SK-N-SH (cell line): ENCODE measurements around the gene GPR152. TPM values are rescaled to one million over a fixed set of nuclear protein-coding genes. Genes with fewer than 3 reads are reported as not detected.

Source experiments
- CTCF ChIA-PET: fragments of 300-600, 350-600 bp; formaldehyde crosslinking; extraction: SDS; loops from one replicate; lab custom pipeline; 2021; lab: Yijun Ruan, JAX
- POLR2A ChIA-PET: fragments of 350-600 bp; sonication (Branson Sonifier 250); formaldehyde crosslinking; extraction: SDS; loops from one replicate; lab custom pipeline; 2020; ENCODE audit warnings: antibody characterized with exemption, inconsistent platforms; lab: Yijun Ruan, JAX
- DNase-seq: peaks from one replicate; pipeline ENCODE4 v3.0.0; 2012
- H2AFZ ChIP-seq: fragments of 200-600 bp; sonication (generic); 2 replicates; pipeline ENCODE4 v1.8.1; 2016; ENCODE audit warnings: antibody characterized with exemption, mild to moderate bottlenecking, low read depth
- H3F3A ChIP-seq: fragments of 200-600 bp; sonication (generic); replicated peaks from 2 replicates; pipeline ENCODE3; 2016; ENCODE audit warnings: antibody characterized with exemption, mild to moderate bottlenecking; ENCODE audit not compliant: insufficient read depth
- H3K27ac ChIP-seq, 2 experiments: fragments of 200-500 bp in 1 of 2; fragments of 200-600 bp in 1 of 2; sonication (Bioruptor generic) in 1 of 2; sonication (generic), shearing (Covaris generic) in 1 of 2; 2 replicates each; pipeline versions ENCODE4 v1.5.1 to v1.6.1; 2014 to 2016; ENCODE audit warnings: low read depth in 2 of 2, inconsistent platforms in 1 of 2, low read length in 1 of 2, mild to moderate bottlenecking in 1 of 2, mixed read lengths in 1 of 2
- H3K27me3 ChIP-seq: fragments of 200-600 bp; sonication (generic), shearing (Covaris generic); 2 replicates; pipeline ENCODE4 v1.6.1; 2016; ENCODE audit warnings: mixed run types; ENCODE audit not compliant: insufficient read depth
- H3K36me3 ChIP-seq, 2 experiments: fragments of 200-500 bp in 1 of 2; fragments of 200-600 bp in 1 of 2; sonication (Bioruptor generic) in 1 of 2; sonication (generic) in 1 of 2; replicated peaks in 1 of 2; 2 replicates each; pipeline versions ENCODE3 to v1.5.1; 2014 to 2016; ENCODE audit warnings: low read length in 1 of 2, mild to moderate bottlenecking in 1 of 2; ENCODE audit not compliant: insufficient read depth in 2 of 2, control insufficient read depth in 1 of 2
- H3K4me1 ChIP-seq, 2 experiments: fragments of 200-500 bp in 1 of 2; fragments of 200-600 bp in 1 of 2; sonication (Bioruptor generic) in 1 of 2; sonication (generic), shearing (Covaris generic) in 1 of 2; 2 replicates each; pipeline versions ENCODE4 v1.5.1 to v1.6.1; 2014 to 2016; ENCODE audit warnings: low read depth in 1 of 2, low read length in 1 of 2, mixed run types in 1 of 2; ENCODE audit not compliant: insufficient read depth in 2 of 2, control insufficient read depth in 1 of 2
- H3K4me2 ChIP-seq: fragments of 200-600 bp; sonication (generic), shearing (Covaris generic); 2 replicates; pipeline ENCODE4 v1.6.1; 2017; ENCODE audit warnings: mixed run types
- H3K4me3 ChIP-seq, 2 experiments: fragments of 200-500 bp in 1 of 2; fragments of 200-600 bp in 1 of 2; sonication (Bioruptor generic) in 1 of 2; sonication (generic), shearing (Covaris generic) in 1 of 2; 2 replicates each; pipeline versions ENCODE4 v1.5.1 to v1.8.1; 2014 to 2016; ENCODE audit warnings: low read depth in 2 of 2, inconsistent platforms in 1 of 2, low read length in 1 of 2, mild to moderate bottlenecking in 1 of 2, mixed read lengths in 1 of 2, moderate library complexity in 1 of 2
- H3K79me2 ChIP-seq: fragments of 200-600 bp; sonication (generic); 2 replicates; pipeline ENCODE4 v1.8.1; 2017; ENCODE audit warnings: mild to moderate bottlenecking; ENCODE audit not compliant: insufficient read depth
- H3K9ac ChIP-seq: fragments of 200-600 bp; sonication (generic); 2 replicates; pipeline ENCODE4 v1.6.1; 2017; ENCODE audit warnings: mixed run types
- H3K9me2 ChIP-seq: fragments of 200-600 bp; sonication (generic); 2 replicates; pipeline ENCODE4 v1.6.1; 2017; ENCODE audit warnings: mixed run types
- H3K9me3 ChIP-seq: fragments of 200-600 bp; sonication (generic); 2 replicates; pipeline ENCODE4 v1.6.1; 2017; ENCODE audit warnings: mixed run types, mild to moderate bottlenecking, moderate library complexity
- H4K20me1 ChIP-seq: fragments of 200-600 bp; sonication (generic); 2 replicates; pipeline ENCODE4 v1.6.1; 2017; ENCODE audit warnings: mild to moderate bottlenecking, mixed run types; ENCODE audit not compliant: insufficient read depth
- CHD2 ChIP-seq: fragments of 150-350 bp; IDR thresholded peaks from 2 replicates; pipeline ENCODE4 v1.6.1; 2018; ENCODE audit warnings: low read length; ENCODE audit not compliant: partially characterized antibody
- ELF1 ChIP-seq: IDR thresholded peaks from 2 replicates; pipeline ENCODE4 v1.4.0; 2012
- FOSL2 ChIP-seq: IDR thresholded peaks from 2 replicates; pipeline ENCODE4 v1.4.0; 2012; ENCODE audit warnings: low read depth, mild to moderate bottlenecking, moderate library complexity, borderline replicate concordance
- FOXJ3 ChIP-seq: sonication (generic); formaldehyde crosslinking; IDR thresholded peaks from 2 replicates; pipeline ENCODE4 v1.5.1; 2020; ENCODE audit warnings: mild to moderate bottlenecking, missing genetic modification reagents
- GABPA ChIP-seq: IDR thresholded peaks from 2 replicates; pipeline ENCODE4 v1.4.0; 2012; ENCODE audit warnings: low read depth, mild to moderate bottlenecking
- NRF1 ChIP-seq: IDR thresholded peaks from 2 replicates; pipeline ENCODE4 v1.6.1; 2012; ENCODE audit warnings: low read depth, mild to moderate bottlenecking, low read length
- PBX3 ChIP-seq: IDR thresholded peaks from 2 replicates; pipeline ENCODE4; 2012
- POLR2AphosphoS5 ChIP-seq: IDR thresholded peaks from 2 replicates; pipeline ENCODE4 v1.6.1; 2012; ENCODE audit warnings: low read depth, low read length
- REST ChIP-seq: IDR thresholded peaks from 2 replicates; pipeline ENCODE4 v1.6.1; 2012; ENCODE audit warnings: mild to moderate bottlenecking, low read depth, low read length, moderate library complexity
- RFX5 ChIP-seq: IDR thresholded peaks from 2 replicates; pipeline ENCODE4 v1.6.1; 2012; ENCODE audit warnings: mild to moderate bottlenecking, improper control_type of control experiment, low read length
- SIN3A ChIP-seq: IDR thresholded peaks from 2 replicates; pipeline ENCODE4 v1.6.1; 2012; ENCODE audit warnings: low read depth, mild to moderate bottlenecking, low read length, moderate library complexity, borderline replicate concordance
- TAF1 ChIP-seq: IDR thresholded peaks from 2 replicates; pipeline ENCODE4 v1.6.1; 2012; ENCODE audit warnings: low read depth, mild to moderate bottlenecking, low read length, moderate library complexity, borderline replicate concordance
- TCF12 ChIP-seq: IDR thresholded peaks from 2 replicates; pipeline ENCODE4 v1.4.0; 2012
- TEAD4 ChIP-seq: IDR thresholded peaks from 2 replicates; pipeline ENCODE4 v1.4.0; 2012; ENCODE audit warnings: mild to moderate bottlenecking, borderline replicate concordance; ENCODE audit not compliant: insufficient read depth
- YY1 ChIP-seq: IDR thresholded peaks from 2 replicates; pipeline ENCODE4 v1.4.0; 2012; ENCODE audit warnings: low read depth, mild to moderate bottlenecking
- ZBTB33 ChIP-seq: IDR thresholded peaks from 2 replicates; pipeline ENCODE4 v1.4.0; 2012; ENCODE audit warnings: low read depth, borderline replicate concordance
- WGBS: methylation state at CpG from one replicate; pipeline ENCODE4 v1.1.6; 2017; ENCODE audit warnings: low lambda C conversion rate; 5-methylcytosine and 5-hydroxymethylcytosine counted together
- polyA plus RNA-seq, 3 experiments: library from polyadenylated mRNA; depleted of rRNA; stranded (reverse); fragments of >200 nt; gene quantifications; 2 replicates each; pipeline ENCODE4 v1.2.3, GENCODE V29; 2012
- TF ChIP-seq, protein P1 (sequence below): fragments of 200-600 bp; sonication (generic); IDR thresholded peaks from 2 replicates; pipeline ENCODE4 v1.6.1; 2017; ENCODE audit warnings: antibody characterized with exemption, mild to moderate bottlenecking, moderate library complexity

GPR152 gene
- polyA plus RNA-seq, 1 of the 3 experiments (the other 2 are of a cell fraction): not detected

DNA sequence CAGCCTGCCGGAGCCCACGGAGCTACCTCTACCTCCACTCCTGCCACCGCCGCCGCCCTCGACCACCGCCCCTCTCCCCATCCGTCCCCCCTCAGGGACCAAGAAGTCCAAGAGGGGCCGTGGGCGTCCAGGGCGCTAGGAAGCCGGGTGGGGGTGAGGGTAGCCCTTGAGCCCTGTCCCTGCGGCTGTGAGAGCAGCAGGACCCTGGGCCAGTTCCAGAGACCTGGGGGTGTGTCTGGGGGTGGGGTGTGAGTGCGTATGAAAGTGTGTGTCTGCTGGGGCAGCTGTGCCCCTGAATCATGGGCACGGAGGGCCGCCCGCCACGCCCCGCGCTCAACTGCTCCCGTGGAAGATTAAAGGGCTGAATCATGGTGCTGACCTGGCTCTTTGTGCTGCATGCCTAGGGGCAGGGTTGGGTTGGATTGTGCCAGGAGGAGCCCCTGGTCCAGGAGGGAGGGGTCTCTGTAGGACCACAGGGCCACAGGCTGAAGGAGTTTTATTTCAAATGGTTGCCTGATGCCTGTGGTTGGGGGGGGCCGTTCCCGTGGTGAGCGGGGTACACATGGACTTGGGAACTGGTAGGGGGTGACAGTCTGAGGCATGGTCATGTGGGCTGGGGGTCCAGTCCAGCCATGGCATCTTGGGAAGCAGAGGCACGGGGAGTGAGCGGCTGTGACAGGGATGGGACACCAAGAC, 17.4 kb downstream of the GPR152 start:
- Histone ChIP-seq H3K9me2 (no peaks in the 10 kb centered on the region), H3K27me3 (no peaks in the 10 kb centered on the region), H4K20me1 (no peaks in the 10 kb centered on the region), H3K79me2 (peaks cover 10% of the 10 kb centered on the region; the same call in 1 of the 2 replicates), H3K36me3 (peaks cover 3 to 48% of the 10 kb centered on the region in 2 experiments), H3K27ac (no peak overlapping the region), H2AFZ (no peak overlapping the region), H3K4me1 (no peaks in the 10 kb centered on the region), H3F3A (no peaks in the 10 kb centered on the region), H3K9ac (no peak overlapping the region), H3K4me2 (no peak overlapping the region), H3K9me3 (no peaks in the 10 kb centered on the region), H3K4me3 (no peak overlapping the region)
- no peak for DNase-seq
- TF ChIP-seq, protein P1, sequence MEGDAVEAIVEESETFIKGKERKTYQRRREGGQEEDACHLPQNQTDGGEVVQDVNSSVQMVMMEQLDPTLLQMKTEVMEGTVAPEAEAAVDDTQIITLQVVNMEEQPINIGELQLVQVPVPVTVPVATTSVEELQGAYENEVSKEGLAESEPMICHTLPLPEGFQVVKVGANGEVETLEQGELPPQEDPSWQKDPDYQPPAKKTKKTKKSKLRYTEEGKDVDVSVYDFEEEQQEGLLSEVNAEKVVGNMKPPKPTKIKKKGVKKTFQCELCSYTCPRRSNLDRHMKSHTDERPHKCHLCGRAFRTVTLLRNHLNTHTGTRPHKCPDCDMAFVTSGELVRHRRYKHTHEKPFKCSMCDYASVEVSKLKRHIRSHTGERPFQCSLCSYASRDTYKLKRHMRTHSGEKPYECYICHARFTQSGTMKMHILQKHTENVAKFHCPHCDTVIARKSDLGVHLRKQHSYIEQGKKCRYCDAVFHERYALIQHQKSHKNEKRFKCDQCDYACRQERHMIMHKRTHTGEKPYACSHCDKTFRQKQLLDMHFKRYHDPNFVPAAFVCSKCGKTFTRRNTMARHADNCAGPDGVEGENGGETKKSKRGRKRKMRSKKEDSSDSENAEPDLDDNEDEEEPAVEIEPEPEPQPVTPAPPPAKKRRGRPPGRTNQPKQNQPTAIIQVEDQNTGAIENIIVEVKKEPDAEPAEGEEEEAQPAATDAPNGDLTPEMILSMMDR: no peak
- TF ChIP-seq POLR2AphosphoS5 (no peak), TEAD4 (no peak), PBX3 (no peak), ZBTB33 (no peak)
- POLR2A ChIA-PET: no interaction called here
- 93% methylated on average over 21 of the region's 26 CpGs for WGBS
- CTCF ChIA-PET: no interaction called here

GRCh38 chr11:67434395-67434881, 18.1 kb downstream of the GPR152 start:
- Histone ChIP-seq H4K20me1 (no peaks in the 10 kb centered on the region), H3K36me3 (peaks cover 3 to 43% of the 10 kb centered on the region in 2 experiments), H3K4me2 (no peak overlapping the region), H3K9me3 (no peaks in the 10 kb centered on the region), H3K4me1 (peaks cover 0 to under 1% of the 10 kb centered on the region in 2 experiments; a peak in 1 of 4 replicates), H3K9ac (no peak overlapping the region), H3K4me3 (no peak overlapping the region), H2AFZ (no peak overlapping the region), H3K27me3 (no peaks in the 10 kb centered on the region), H3K27ac (no peak overlapping the region), H3K79me2 (peaks cover 16% of the 10 kb centered on the region), H3F3A (no peaks in the 10 kb centered on the region), H3K9me2 (no peaks in the 10 kb centered on the region)
- ChIA-PET CTCF (no interaction called here), POLR2A (no interaction called here)
- 100% methylated on average over 2 of the region's 23 CpGs for WGBS
- no peak for DNase-seq
- TF ChIP-seq RFX5: no peak
- no peak for TF ChIP-seq YY1
- TF ChIP-seq SIN3A: no peak
- TF ChIP-seq GABPA: no peak
- no peak for TF ChIP-seq FOSL2
- no peak for TF ChIP-seq CHD2
- no peak for TF ChIP-seq REST
- TF ChIP-seq TAF1: no peak
- TF ChIP-seq TCF12: no peak
- TF ChIP-seq TEAD4: no peak
- no peak for TF ChIP-seq NRF1
- TF ChIP-seq FOXJ3 (CRISPR knock-in tag): no peak
- TF ChIP-seq ELF1: no peak
